C4-2B (cell line): ENCODE measurements around the gene DYNLT5.

Experiments
- CTCF ChIP-seq: fragments of 450-650 bp; conservative IDR thresholded peaks from 2 replicates; pipeline ENCODE4 v1.5.1; 2017; ENCODE audit warnings: mild to moderate bottlenecking
- ZFX ChIP-seq: fragments of 450-650 bp; IDR thresholded peaks from 2 replicates; pipeline ENCODE4 v1.6.1; 2017

DNA sequence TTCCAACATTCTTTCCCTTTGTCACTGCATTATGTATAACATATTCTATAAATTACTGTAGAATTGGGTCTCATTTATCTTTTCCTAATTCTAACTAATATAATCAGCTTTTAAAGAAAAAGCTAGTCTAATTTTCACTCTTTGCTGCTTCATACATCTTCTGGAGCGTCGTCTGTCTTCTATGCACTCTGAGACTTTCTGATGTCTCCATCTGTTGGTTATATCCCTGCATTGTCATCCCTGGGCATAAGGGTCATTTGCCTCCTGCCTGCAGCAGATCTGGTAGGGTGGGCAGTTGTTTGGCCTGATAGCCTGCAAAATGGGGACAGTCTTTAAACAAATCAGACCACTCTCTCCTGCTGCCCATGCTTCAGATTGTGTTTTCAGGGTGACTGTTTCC, 40.8 kb upstream of the DYNLT5 start:
- TF ChIP-seq CTCF, result peak; percentile 11
- no peak for TF ChIP-seq ZFX
